ENCODE results near the gene SUPT4H1. TPM values are rescaled to one million over a fixed set of nuclear protein-coding genes. Genes with fewer than 3 reads are reported as not detected.

Gene SUPT4H1
- total RNA-seq, 1 experiment from 2014 or later: 100.0 TPM

GRCh38 chr17:58338841-58339754 is 12.9 kb downstream of the SUPT4H1 start:
- BruUV-seq (replicated peaks): no TSS peak
- no peak for DNase-seq

GRCh38 chr17:58338454-58338840 is 13.6 kb downstream of the SUPT4H1 start:
- BruUV-seq (replicated peaks): no TSS peak
- Histone ChIP-seq H3K36me3 (ENCODE audit: low read depth, low read length) (peaks cover 1% of the 10 kb centered on the region; the same call in 1 of the 2 replicates), H3K4me2 (ENCODE audit: low read length) (no peak overlapping the region), H3K9ac (ENCODE audit: low read length) (no peak overlapping the region), H3K79me2 (ENCODE audit: low read length) (no peaks in the 10 kb centered on the region), H3F3A (ENCODE audit: low read length, unreplicated experiment) (no peaks in the 10 kb centered on the region), H3K27me3 (ENCODE audit: low read length) (no peaks in the 10 kb centered on the region), H3K9me3 (ENCODE audit: low read length) (no peaks in the 10 kb centered on the region), H3K27ac (ENCODE audit: low read length) (no peak overlapping the region), H4K20me1 (ENCODE audit: low read length) (no peaks in the 10 kb centered on the region), H2AFZ (ENCODE audit: low read length) (no peak overlapping the region), H3K9me2 (replicated peaks; ENCODE audit: low read length) (no peaks in the 10 kb centered on the region), H3K4me1 (ENCODE audit: insufficient read depth, low read length) (peaks cover 6% of the 10 kb centered on the region; the same call in 1 of the 2 replicates), H3K4me3 (ENCODE audit: low read length) (no peak overlapping the region)
- TF ChIP-seq EZH2phosphoT487 (IDR thresholded peaks at IDR 0.05; ENCODE audit: borderline replicate concordance, low read length) (no peak), EZH2 (IDR thresholded peaks at IDR 0.05; ENCODE audit: low read length, unreplicated experiment) (no peak), CTCF (conservative IDR thresholded peaks at IDR 0.05; ENCODE audit: low read depth, low read length) (no peak)
- intact Hi-C loops (cut with micrococcal nuclease): no loop called here
- ChIA-PET CTCF (no interaction called here), POLR2A (ENCODE audit: unreplicated experiment) (interaction anchor here (0.6 kb wide), 1 partner anchor 119 kb away, joined by 4 read pairs; no protein-coding TSS in a partner anchor)
- no peak for ATAC-seq
- DNase-seq: no peak

More at GRCh38 chr17:58338841-58339754, 12.9 kb downstream of the SUPT4H1 start:
- H2AFZ ChIP-seq (ENCODE audit: low read length): no peak overlapping the region
- H3F3A ChIP-seq (ENCODE audit: low read length, unreplicated experiment): no peaks in the 10 kb centered on the region
- no peaks in the 10 kb centered on the region for H3K9me3 ChIP-seq (ENCODE audit: low read length)
- CTCF ChIA-PET: no interaction called here
- H3K4me2 ChIP-seq (ENCODE audit: low read length): no peak overlapping the region
- H3K79me2 ChIP-seq (ENCODE audit: low read length): no peaks in the 10 kb centered on the region
- intact Hi-C loops (cut with micrococcal nuclease): no loop called here
- no peaks in the 10 kb centered on the region for H3K9me2 ChIP-seq (replicated peaks; ENCODE audit: low read length)
- no peak overlapping the region for H3K4me3 ChIP-seq (ENCODE audit: low read length)
- POLR2A ChIA-PET (ENCODE audit: unreplicated experiment): interaction anchor here (0.6 to 1.4 kb wide), 2 partner anchors 13 to 20 kb away, joined by 3 to 5 read pairs; partner anchors contain the start of gene SUPT4H1
- peaks cover 4% of the 10 kb centered on the region; the same call in 1 of the 2 replicates for H3K36me3 ChIP-seq (ENCODE audit: low read depth, low read length)
- H3K27ac ChIP-seq (ENCODE audit: low read length): no peak overlapping the region
- no peak overlapping the region for H3K9ac ChIP-seq (ENCODE audit: low read length)
- peaks cover 6% of the 10 kb centered on the region; the same call in 1 of the 2 replicates for H3K4me1 ChIP-seq (ENCODE audit: insufficient read depth, low read length)
- no peak for ATAC-seq
- no peaks in the 10 kb centered on the region for H4K20me1 ChIP-seq (ENCODE audit: low read length)
- TF ChIP-seq CTCF (conservative IDR thresholded peaks at IDR 0.05; ENCODE audit: low read depth, low read length): no peak
- no peak for TF ChIP-seq EZH2 (IDR thresholded peaks at IDR 0.05; ENCODE audit: low read length, unreplicated experiment)
- no peak for TF ChIP-seq EZH2phosphoT487 (IDR thresholded peaks at IDR 0.05; ENCODE audit: borderline replicate concordance, low read length)
- no peaks in the 10 kb centered on the region for H3K27me3 ChIP-seq (ENCODE audit: low read length)

Data from PC-3 (cell line).